ENCODE measurements around the gene HAPSTR1. TPM values are rescaled to one million over a fixed set of nuclear protein-coding genes. Genes with fewer than 3 reads are reported as not detected.

The HAPSTR1 gene
- total and polyA plus RNA-seq, 2 of the 8 experiments (the other 6 are each of a cell fraction or from before 2014, with no cell fraction given) = 11.9 to 66.1 TPM

DNA sequence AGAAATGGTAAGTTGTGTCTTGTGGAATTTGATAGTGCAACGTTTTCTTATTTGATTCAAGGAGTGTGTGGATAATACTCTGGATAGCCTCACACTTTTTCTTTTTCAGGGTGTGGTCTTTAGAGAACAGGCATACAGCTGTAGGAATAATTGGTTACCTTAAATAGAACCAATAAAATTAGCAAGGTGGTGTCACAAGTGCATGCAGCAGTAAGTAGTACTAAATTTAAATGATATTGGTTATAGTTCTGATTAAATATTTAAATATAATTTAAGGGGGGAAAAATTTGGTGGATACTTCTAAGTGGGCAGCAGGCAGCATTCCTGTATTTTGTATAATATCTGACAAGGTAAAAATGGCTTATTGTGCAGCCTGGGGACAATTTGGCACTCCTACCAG lies 3.7 kb downstream of the HAPSTR1 start:
- H3K4me1 ChIP-seq (replicated peaks in 1 of 4; ENCODE audit: control insufficient read depth in 3 of 4, insufficient read depth in 4 of 4, low read length in 3 of 4) = peaks cover 0 to 9% (median 5%) of the 10 kb centered on the region in 4 experiments; a peak in 5 of 7 replicates
- DNase-seq (ENCODE audit: low read depth in 1 of 2, low spot score in 2 of 2) (no peak), FAIRE-seq (no peak)
- peaks cover 5 to 44% (median 7%) of the 10 kb centered on the region in 4 experiments; a peak in 6 of 8 replicates for H3K36me3 ChIP-seq (ENCODE audit: control insufficient read depth in 2 of 4, insufficient read depth in 4 of 4, low read length in 3 of 4)
- H2BK5ac ChIP-seq (ENCODE audit: low read depth, low read length) = no peak overlapping the region
- no peak overlapping the region for H2BK12ac ChIP-seq (ENCODE audit: low read depth, low read length)
- no peak overlapping the region for H3K9ac ChIP-seq (replicated peaks in 1 of 4; ENCODE audit: extremely low read depth in 1 of 4, low read depth in 3 of 4, low read length in 3 of 4)
- no peak overlapping the region for H3K23ac ChIP-seq (ENCODE audit: insufficient read length)
- no peaks in the 10 kb centered on the region for H3K9me3 ChIP-seq (ENCODE audit: insufficient read depth in 2 of 2, low read depth in 1 of 2, low read length in 1 of 2)
- no peak overlapping the region for H2AFZ ChIP-seq (ENCODE audit: low read length)
- no peaks in the 10 kb centered on the region; the same call in 1 of the 2 replicates for H3K79me1 ChIP-seq (ENCODE audit: low read depth, low read length)
- no peak overlapping the region for H3K27ac ChIP-seq (ENCODE audit: low read depth, low read length)
- POLR2A ChIA-PET (ENCODE audit: partially characterized antibody) = interaction anchor here (0.9 to 9.2 kb wide), 4 partner anchors 16 to 160 kb away, joined by 3 to 94 read pairs (median 3); no protein-coding TSS in a partner anchor
- H3K14ac ChIP-seq (ENCODE audit: insufficient read length) = no peak overlapping the region
- CTCF ChIA-PET (ENCODE audit: partially characterized antibody) = no interaction called here
- TF ChIP-seq RBBP5 (IDR thresholded peaks at IDR 0.05; ENCODE audit: borderline replicate concordance, low read depth, low read length) (no peak), POLR2AphosphoS5 (IDR thresholded peaks at IDR 0.05; ENCODE audit: low read depth, low read length) (no peak), EZH2 (IDR thresholded peaks at IDR 0.05; ENCODE audit: low read depth, low read length, severe bottlenecking) (no peak), TBP (IDR thresholded peaks at IDR 0.05; ENCODE audit: low read depth, low read length) (no peak), BCL11A (IDR thresholded peaks at IDR 0.05; ENCODE audit: low read depth in 2 of 2, low read length in 2 of 2) (no peak), KDM4A (IDR thresholded peaks at IDR 0.05; ENCODE audit: low read depth, low read length, severe bottlenecking) (no peak), SIX5 (IDR thresholded peaks at IDR 0.05; ENCODE audit: low read depth, low read length) (no peak), SUZ12 (IDR thresholded peaks at IDR 0.05; ENCODE audit: low read length) (no peak), CBX8 (IDR thresholded peaks at IDR 0.05; ENCODE audit: borderline replicate concordance, low read depth, low read length) (no peak), GABPA (IDR thresholded peaks at IDR 0.05; ENCODE audit: borderline replicate concordance, insufficient read depth, low read length) (no peak), BACH1 (IDR thresholded peaks at IDR 0.05; ENCODE audit: low read length) (no peak), PHF8 (conservative IDR thresholded peaks at IDR 0.05; ENCODE audit: low read depth, low read length) (no peak), EP300 (IDR thresholded peaks at IDR 0.05; ENCODE audit: borderline replicate concordance in 1 of 2, low read depth in 2 of 2, low read length in 2 of 2) (no peak), MAFK (IDR thresholded peaks at IDR 0.05; ENCODE audit: low read depth, low read length) (no peak)
- no peaks in the 10 kb centered on the region for H3K27me3 ChIP-seq (replicated peaks in 1 of 4; ENCODE audit: control insufficient read depth in 3 of 4, extremely low read depth in 1 of 4, insufficient read depth in 3 of 4, low read length in 3 of 4)
- H4K91ac ChIP-seq (replicated peaks; ENCODE audit: insufficient read length, low read length) = no peak overlapping the region
- H3K18ac ChIP-seq (ENCODE audit: extremely low read depth, low read length) = no peak overlapping the region
- H2AK5ac ChIP-seq (ENCODE audit: low read depth, low read length) = no peak overlapping the region
- H3K79me2 ChIP-seq (ENCODE audit: control insufficient read depth in 1 of 2, insufficient read depth in 2 of 2, low read length in 2 of 2) = peaks cover 63 to 83% of the 10 kb centered on the region in 2 experiments
- H4K5ac ChIP-seq (ENCODE audit: insufficient read length, low read depth, low read length) = no peak overlapping the region
- no peak overlapping the region for H2BK120ac ChIP-seq (replicated peaks; ENCODE audit: low read depth, low read length)
- 74% methylated on average over 1 of the region's 1 CpG; no CpG with 5 or more reads in 1 of the 2 experiments for WGBS, 2 experiments (ENCODE audit: extremely low coverage in 1 of 2, insufficient coverage in 1 of 2, insufficient read length in 1 of 2, insufficient replicate concordance in 2 of 2, low coverage in 1 of 2, low lambda C conversion rate in 2 of 2, missing lambda C conversion rate in 1 of 2)
- H3K23me2 ChIP-seq (ENCODE audit: low read depth, low read length) = peaks cover 12% of the 10 kb centered on the region
- H2BK15ac ChIP-seq (ENCODE audit: low read length) = no peak overlapping the region
- H4K20me1 ChIP-seq (replicated peaks in 1 of 2; ENCODE audit: control insufficient read depth in 1 of 2, insufficient read depth in 2 of 2, low read length in 2 of 2) = peaks cover 34 to 35% of the 10 kb centered on the region in 2 experiments
- H2BK20ac ChIP-seq (ENCODE audit: low read length) = no peak overlapping the region
- peak overlapping the region in 3 of 4 experiments; percentile 31 to 97 (median 85); a peak in 4 of 8 replicates for H3K4me3 ChIP-seq (ENCODE audit: extremely low read depth in 1 of 4, insufficient read depth in 2 of 4, low read depth in 3 of 4, low read length in 4 of 4)
- no peak overlapping the region for H3K4ac ChIP-seq (replicated peaks; ENCODE audit: insufficient read length, low read depth, low read length)
- peak overlapping the region; percentile 94 to 95 for H3K4me2 ChIP-seq (ENCODE audit: insufficient read depth in 1 of 2, low read depth in 2 of 2, low read length in 2 of 2)
- H3K56ac ChIP-seq (replicated peaks; ENCODE audit: insufficient read length, low read depth, low read length) = no peak overlapping the region
- no peak overlapping the region for H4K8ac ChIP-seq (ENCODE audit: extremely low read depth, insufficient read depth, low read length)

All from H1 (cell line).